Measurements from ENCODE around the gene SGO2.
"Not testable (repeated sequence)": the region's sequence is repeated elsewhere in the genome, so short reads cannot be mapped to it uniquely, and the experiment has no call there.

Gene SGO2

DNA sequence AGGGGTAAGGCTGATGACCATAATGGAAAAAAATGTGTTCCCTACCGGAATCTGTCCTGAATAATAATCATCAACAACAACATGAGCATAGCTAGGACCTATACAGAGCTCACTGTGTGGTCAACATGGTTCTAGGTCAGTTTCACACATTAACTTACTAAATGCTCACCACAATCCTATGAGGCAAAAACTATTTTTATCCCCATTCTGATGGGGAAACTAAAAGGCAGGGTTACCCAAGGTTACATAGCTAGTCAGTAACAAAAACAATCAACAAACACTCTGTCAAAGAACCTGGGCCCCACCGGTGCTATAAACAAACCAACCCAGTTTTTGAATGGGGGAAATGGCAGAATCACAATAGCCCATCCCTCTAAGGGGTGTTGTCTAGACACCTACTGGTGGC, 100.0 kb downstream of the SGO2 start:
- TF ChIP-seq, protein P1, sequence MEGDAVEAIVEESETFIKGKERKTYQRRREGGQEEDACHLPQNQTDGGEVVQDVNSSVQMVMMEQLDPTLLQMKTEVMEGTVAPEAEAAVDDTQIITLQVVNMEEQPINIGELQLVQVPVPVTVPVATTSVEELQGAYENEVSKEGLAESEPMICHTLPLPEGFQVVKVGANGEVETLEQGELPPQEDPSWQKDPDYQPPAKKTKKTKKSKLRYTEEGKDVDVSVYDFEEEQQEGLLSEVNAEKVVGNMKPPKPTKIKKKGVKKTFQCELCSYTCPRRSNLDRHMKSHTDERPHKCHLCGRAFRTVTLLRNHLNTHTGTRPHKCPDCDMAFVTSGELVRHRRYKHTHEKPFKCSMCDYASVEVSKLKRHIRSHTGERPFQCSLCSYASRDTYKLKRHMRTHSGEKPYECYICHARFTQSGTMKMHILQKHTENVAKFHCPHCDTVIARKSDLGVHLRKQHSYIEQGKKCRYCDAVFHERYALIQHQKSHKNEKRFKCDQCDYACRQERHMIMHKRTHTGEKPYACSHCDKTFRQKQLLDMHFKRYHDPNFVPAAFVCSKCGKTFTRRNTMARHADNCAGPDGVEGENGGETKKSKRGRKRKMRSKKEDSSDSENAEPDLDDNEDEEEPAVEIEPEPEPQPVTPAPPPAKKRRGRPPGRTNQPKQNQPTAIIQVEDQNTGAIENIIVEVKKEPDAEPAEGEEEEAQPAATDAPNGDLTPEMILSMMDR (conservative IDR thresholded peaks at IDR 0.05; ENCODE audit: control insufficient read depth, insufficient read depth, low read depth, low read length) = no peak
- H3K4me3 ChIP-seq (ENCODE audit: control insufficient read depth, low read depth, low read length) = no peak overlapping the region
- DNase-seq (ENCODE audit: low read depth) = peak; percentile 55

DNA sequence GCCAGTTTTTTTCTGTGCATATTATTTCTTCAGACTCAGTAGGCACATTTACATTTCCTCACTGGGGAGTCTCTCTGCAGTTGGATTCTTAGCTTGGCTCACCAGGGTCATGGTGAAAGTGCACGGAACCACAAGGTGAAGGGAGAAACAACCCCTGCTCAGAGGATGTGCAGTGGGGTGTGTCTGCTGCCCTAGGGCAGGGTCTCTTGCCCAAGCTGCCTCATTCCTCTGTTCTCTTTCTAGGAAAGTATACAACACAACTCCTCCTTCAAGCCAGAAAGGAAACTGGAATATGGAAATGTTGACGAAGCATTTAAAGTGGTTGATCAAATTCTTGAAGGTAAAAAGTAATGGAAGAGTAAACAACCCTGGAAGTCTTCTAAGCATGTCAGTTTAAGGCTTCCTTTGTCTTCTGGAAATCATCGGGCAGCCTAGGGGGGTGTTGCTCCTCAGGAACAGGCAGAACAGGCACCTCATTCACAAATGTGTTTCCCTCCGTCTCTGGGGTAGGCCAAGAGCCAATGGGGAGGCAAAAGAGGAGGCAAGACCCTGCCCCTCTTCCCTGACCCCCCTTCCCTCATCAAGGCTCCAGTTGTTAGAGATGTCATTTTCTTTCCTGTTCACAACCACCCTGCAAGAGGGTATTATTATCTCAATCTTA, 101.2 kb downstream of the SGO2 start:
- TF ChIP-seq, protein P1 (conservative IDR thresholded peaks at IDR 0.05; ENCODE audit: control insufficient read depth, insufficient read depth, low read depth, low read length) = no peak
- DNase-seq (ENCODE audit: low read depth) = no peak
- H3K4me3 ChIP-seq (ENCODE audit: control insufficient read depth, low read depth, low read length) = no peak overlapping the region

DNA sequence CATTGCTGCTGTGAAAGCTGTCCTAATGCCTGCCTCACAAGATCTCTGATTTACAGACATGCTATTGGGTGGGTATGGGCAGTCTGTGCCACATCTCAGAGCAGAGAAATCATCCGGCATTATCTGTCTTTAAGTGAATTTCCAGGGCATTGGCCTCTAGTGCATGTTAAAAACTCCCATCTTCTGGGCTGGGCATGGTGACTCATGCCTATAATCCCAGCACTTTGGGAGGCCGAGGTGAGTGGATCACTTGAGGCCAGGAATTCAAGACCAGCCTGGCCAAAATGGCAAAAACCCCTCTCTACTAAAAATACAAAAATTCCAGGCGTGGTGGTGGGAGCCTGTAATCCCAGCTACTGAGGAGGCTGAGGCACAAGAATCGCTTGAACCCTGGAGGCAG, 102.5 kb downstream of the SGO2 start:
- H3K4me3 ChIP-seq (ENCODE audit: control insufficient read depth, low read depth, low read length) = not testable (repeated sequence)
- peak; percentile 23 for DNase-seq (ENCODE audit: low read depth)

DNA sequence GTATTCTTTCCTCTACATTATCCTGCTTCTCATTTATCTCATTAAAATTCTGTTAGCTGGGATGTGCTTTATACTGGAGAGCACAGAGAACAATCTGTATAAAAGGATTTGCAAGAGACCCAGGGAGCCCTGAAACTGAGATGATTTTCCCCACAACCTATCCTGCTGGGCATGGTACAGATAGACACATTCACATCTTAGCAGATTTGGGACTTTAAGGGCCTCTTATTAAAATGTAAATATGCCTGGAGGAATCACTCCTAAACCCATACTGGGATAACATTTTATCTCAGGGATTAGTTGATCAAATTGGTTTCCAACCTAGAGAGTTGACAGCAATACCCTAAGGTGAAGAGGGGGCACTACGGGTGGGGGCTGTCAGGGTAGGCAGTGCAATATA, 105.3 kb downstream of the SGO2 start:
- no peak overlapping the region for H3K4me3 ChIP-seq (ENCODE audit: control insufficient read depth, low read depth, low read length)
- TF ChIP-seq, protein P1 (conservative IDR thresholded peaks at IDR 0.05; ENCODE audit: control insufficient read depth, insufficient read depth, low read depth, low read length) = no peak
- no peak for DNase-seq (ENCODE audit: low read depth)
